Lower lobe of right lung (tissue), 2 donors: ENCODE measurements around the gene PTPRK. TPM values are rescaled to one million over a fixed set of nuclear protein-coding genes. Genes with fewer than 3 reads are reported as not detected.

ENCODE experiments used
- ATAC-seq, 2 donors: fragments of 200-7000 bp; cut with Tn5 transposase; one replicate each; pipeline ENCODE4 v1.9.1; 2020 to 2022; ENCODE audit warnings: mild to moderate bottlenecking in 2 of 2, moderate library complexity in 2 of 2
- DNase-seq: peaks from one replicate; pipeline ENCODE4 v3.0.0-alpha.2; 2020
- H3K27ac ChIP-seq: fragments of 200-600 bp; one replicate; pipeline ENCODE4 v1.8.0; 2022
- H3K27me3 ChIP-seq: fragments of 200-600 bp; one replicate; pipeline ENCODE4 v1.8.0; 2022; ENCODE audit warnings: low read depth
- H3K36me3 ChIP-seq: fragments of 200-600 bp; one replicate; pipeline ENCODE4 v1.8.0; 2022; ENCODE audit warnings: mild to moderate bottlenecking
- H3K4me1 ChIP-seq: fragments of 200-600 bp; one replicate; pipeline ENCODE4 v1.8.0; 2022
- H3K4me3 ChIP-seq: fragments of 200-600 bp; one replicate; pipeline ENCODE4 v1.8.0; 2022; ENCODE audit warnings: mild to moderate bottlenecking
- H3K9me3 ChIP-seq: fragments of 200-600 bp; one replicate; pipeline ENCODE4 v1.8.0; 2022
- CTCF ChIP-seq: fragments of 200-600 bp; IDR thresholded peaks from one replicate; pipeline ENCODE4 v1.8.0; 2022; ENCODE audit warnings: antibody characterized with exemption, mild to moderate bottlenecking
- intact Hi-C: fragments of 100-400 bp; cut with DNase I; formaldehyde crosslinking; loops from one replicate; pipeline ENCODE4 v1.11.0; 2022
- total RNA-seq: library from RNA; stranded (reverse); fragmentation: NEBNext Ultra II Directional; extraction: Animal tissue kit (Norgen Biotek cat#: 25700); gene quantifications from one replicate; pipeline ENCODE4 v1.2.1, GENCODE V29; 2021
- donor health status: DM: no; HTN: yes; CAD: no; lungs with severe emphysema.

The PTPRK gene
- total RNA-seq, 1 donor from 2014 or later: 62.7 TPM

- no peaks in the 10 kb centered on the region for H3K27me3 ChIP-seq
- intact Hi-C loops: no loop called here
- no peak for DNase-seq
- no peaks in the 10 kb centered on the region for H3K9me3 ChIP-seq
- ATAC-seq: no peak
- H3K27ac ChIP-seq: no peak overlapping the region
- no peak for TF ChIP-seq CTCF
- H3K36me3 ChIP-seq: peaks cover 4% of the 10 kb centered on the region
- H3K4me3 ChIP-seq: no peak overlapping the region
- no peaks in the 10 kb centered on the region for H3K4me1 ChIP-seq
These were observed 201.2 kb downstream of the PTPRK start for GRCh38 chr6:128319157-128319556.

GRCh38 chr6:128316258-128316929, 204.0 kb downstream of the PTPRK start:
- ATAC-seq: no peak
- Histone ChIP-seq H3K27ac (no peak overlapping the region), H3K27me3 (no peaks in the 10 kb centered on the region), H3K4me3 (no peak overlapping the region), H3K9me3 (no peaks in the 10 kb centered on the region), H3K4me1 (no peaks in the 10 kb centered on the region), H3K36me3 (no peaks in the 10 kb centered on the region)
- no peak for DNase-seq
- intact Hi-C loops: no loop called here
- TF ChIP-seq CTCF: no peak

GRCh38 chr6:128314190-128314589, 206.2 kb downstream of the PTPRK start:
- Histone ChIP-seq H3K4me3 (no peak overlapping the region), H3K36me3 (no peaks in the 10 kb centered on the region), H3K27ac (no peak overlapping the region), H3K4me1 (no peaks in the 10 kb centered on the region), H3K9me3 (no peaks in the 10 kb centered on the region), H3K27me3 (no peaks in the 10 kb centered on the region)
- ATAC-seq (peak in 1 of 2 donors; percentile 75), DNase-seq (no peak)
- intact Hi-C loops: no loop called here
- TF ChIP-seq CTCF: no peak

GRCh38 chr6:128311944-128312570, 208.3 kb downstream of the PTPRK start:
- Histone ChIP-seq H3K27me3 (no peaks in the 10 kb centered on the region), H3K4me1 (no peaks in the 10 kb centered on the region), H3K36me3 (no peaks in the 10 kb centered on the region), H3K9me3 (no peaks in the 10 kb centered on the region), H3K4me3 (no peak overlapping the region), H3K27ac (no peak overlapping the region)
- ATAC-seq: no peak
- no peak for TF ChIP-seq CTCF
- no peak for DNase-seq
- intact Hi-C loops: no loop called here

- Histone ChIP-seq H3K4me1 (no peaks in the 10 kb centered on the region), H3K27ac (no peak overlapping the region), H3K27me3 (no peaks in the 10 kb centered on the region)
These were observed 209.9 kb downstream of the PTPRK start for GRCh38 chr6:128310451-128310850.

More at GRCh38 chr6:128310451-128310850, 209.9 kb downstream of the PTPRK start:
- Histone ChIP-seq H3K36me3 (no peaks in the 10 kb centered on the region), H3K4me3 (no peak overlapping the region), H3K9me3 (no peaks in the 10 kb centered on the region)
- intact Hi-C loops: no loop called here
- DNase-seq (no peak), ATAC-seq (no peak)
- TF ChIP-seq CTCF: no peak
